ENCODE results near the gene TUBGCP2. TPM values are rescaled to one million over a fixed set of nuclear protein-coding genes. Genes with fewer than 3 reads are reported as not detected.

TUBGCP2 gene
- total RNA-seq, 1 donor from 2014 or later: 55.4 TPM

GRCh38 chr10:133339708-133340380, 31.2 kb upstream of the TUBGCP2 start:
- Histone ChIP-seq H3K27me3 (peaks cover 65% of the 10 kb centered on the region), H4K20me1 (ENCODE audit: low read depth) (peaks cover 6% of the 10 kb centered on the region), H3K4me1 (peaks cover 10% of the 10 kb centered on the region), H2AFZ (replicated peaks) (no peak overlapping the region), H3K9ac (no peak overlapping the region), H3K9me3 (ENCODE audit: low read depth) (no peaks in the 10 kb centered on the region), H3K36me3 (no peaks in the 10 kb centered on the region), H3F3A (ENCODE audit: low read depth) (peaks cover 4% of the 10 kb centered on the region), H3K27ac (no peak overlapping the region), H3K4me3 (no peak overlapping the region), H3K4me2 (no peak overlapping the region), H3K79me2 (ENCODE audit: low read depth) (no peaks in the 10 kb centered on the region)
- DNase-seq (ENCODE audit: low spot score): no peak
- peaks cover 13% of the 10 kb centered on the region for H3K27me3 Mint-ChIP-seq (ENCODE audit: insufficient read depth, low read depth)
- H3K36me3 Mint-ChIP-seq: peaks cover 1% of the 10 kb centered on the region
- H3K9me3 Mint-ChIP-seq: peaks cover 5% of the 10 kb centered on the region
- no peaks in the 10 kb centered on the region for H3K4me1 Mint-ChIP-seq
- H3K27ac Mint-ChIP-seq: no peak overlapping the region
- TF ChIP-seq, protein P1, sequence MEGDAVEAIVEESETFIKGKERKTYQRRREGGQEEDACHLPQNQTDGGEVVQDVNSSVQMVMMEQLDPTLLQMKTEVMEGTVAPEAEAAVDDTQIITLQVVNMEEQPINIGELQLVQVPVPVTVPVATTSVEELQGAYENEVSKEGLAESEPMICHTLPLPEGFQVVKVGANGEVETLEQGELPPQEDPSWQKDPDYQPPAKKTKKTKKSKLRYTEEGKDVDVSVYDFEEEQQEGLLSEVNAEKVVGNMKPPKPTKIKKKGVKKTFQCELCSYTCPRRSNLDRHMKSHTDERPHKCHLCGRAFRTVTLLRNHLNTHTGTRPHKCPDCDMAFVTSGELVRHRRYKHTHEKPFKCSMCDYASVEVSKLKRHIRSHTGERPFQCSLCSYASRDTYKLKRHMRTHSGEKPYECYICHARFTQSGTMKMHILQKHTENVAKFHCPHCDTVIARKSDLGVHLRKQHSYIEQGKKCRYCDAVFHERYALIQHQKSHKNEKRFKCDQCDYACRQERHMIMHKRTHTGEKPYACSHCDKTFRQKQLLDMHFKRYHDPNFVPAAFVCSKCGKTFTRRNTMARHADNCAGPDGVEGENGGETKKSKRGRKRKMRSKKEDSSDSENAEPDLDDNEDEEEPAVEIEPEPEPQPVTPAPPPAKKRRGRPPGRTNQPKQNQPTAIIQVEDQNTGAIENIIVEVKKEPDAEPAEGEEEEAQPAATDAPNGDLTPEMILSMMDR (IDR thresholded peaks at IDR 0.05): no peak
- no peak for TF ChIP-seq EZH2phosphoT487 (IDR thresholded peaks at IDR 0.05)
- TF ChIP-seq EZH2 (IDR thresholded peaks at IDR 0.05): no peak
- no peak overlapping the region for H3K4me3 Mint-ChIP-seq

- peaks cover 21% of the 10 kb centered on the region for H3K27me3 Mint-ChIP-seq (ENCODE audit: insufficient read depth, low read depth)
- peaks cover 3% of the 10 kb centered on the region for H3K36me3 Mint-ChIP-seq
- Histone ChIP-seq H3K9ac (no peak overlapping the region), H3K4me1 (peaks cover 10% of the 10 kb centered on the region), H3F3A (ENCODE audit: low read depth) (peaks cover 4% of the 10 kb centered on the region), H3K9me3 (ENCODE audit: low read depth) (no peaks in the 10 kb centered on the region), H3K4me3 (no peak overlapping the region), H2AFZ (replicated peaks) (no peak overlapping the region), H3K27ac (no peak overlapping the region), H3K79me2 (ENCODE audit: low read depth) (no peaks in the 10 kb centered on the region), H3K4me2 (no peak overlapping the region), H3K27me3 (peaks cover 79% of the 10 kb centered on the region), H3K36me3 (no peaks in the 10 kb centered on the region), H4K20me1 (ENCODE audit: low read depth) (peaks cover 6% of the 10 kb centered on the region)
- no peak for DNase-seq (ENCODE audit: low spot score)
- H3K9me3 Mint-ChIP-seq: peaks cover 5% of the 10 kb centered on the region
- TF ChIP-seq, protein P1 (IDR thresholded peaks at IDR 0.05): no peak
- TF ChIP-seq EZH2 (IDR thresholded peaks at IDR 0.05) (no peak), EZH2phosphoT487 (IDR thresholded peaks at IDR 0.05) (no peak)
- H3K4me3 Mint-ChIP-seq: no peak overlapping the region
- no peaks in the 10 kb centered on the region for H3K4me1 Mint-ChIP-seq
- H3K27ac Mint-ChIP-seq: no peak overlapping the region
Measured at GRCh38 chr10:133338080-133339071, 29.7 kb upstream of the TUBGCP2 start.

- Mint-ChIP-seq H3K9me3 (peaks cover 12% of the 10 kb centered on the region), H3K27ac (no peak overlapping the region), H3K4me1 (no peaks in the 10 kb centered on the region), H3K4me3 (no peak overlapping the region), H3K27me3 (ENCODE audit: insufficient read depth, low read depth) (peaks cover 26% of the 10 kb centered on the region), H3K36me3 (peaks cover 3% of the 10 kb centered on the region)
- Histone ChIP-seq H3K27ac (no peak overlapping the region), H2AFZ (replicated peaks) (no peak overlapping the region), H3K9me3 (ENCODE audit: low read depth) (no peaks in the 10 kb centered on the region), H3K4me2 (no peak overlapping the region), H4K20me1 (ENCODE audit: low read depth) (peaks cover 6% of the 10 kb centered on the region), H3K79me2 (ENCODE audit: low read depth) (no peaks in the 10 kb centered on the region), H3K4me3 (no peak overlapping the region), H3K9ac (no peak overlapping the region), H3K4me1 (peaks cover 10% of the 10 kb centered on the region), H3K36me3 (no peaks in the 10 kb centered on the region), H3F3A (ENCODE audit: low read depth) (peaks cover 4% of the 10 kb centered on the region), H3K27me3 (peaks cover 89% of the 10 kb centered on the region)
- DNase-seq (ENCODE audit: low spot score): no peak
- TF ChIP-seq, protein P1 (IDR thresholded peaks at IDR 0.05): no peak
- TF ChIP-seq EZH2 (IDR thresholded peaks at IDR 0.05) (no peak), EZH2phosphoT487 (IDR thresholded peaks at IDR 0.05) (no peak)
Measured at GRCh38 chr10:133337370-133337725, 28.7 kb upstream of the TUBGCP2 start.

Data from neural progenitor cell (in vitro differentiated cells).